ENCODE data around the gene DLX1. TPM values are rescaled to one million over a fixed set of nuclear protein-coding genes. Genes with fewer than 3 reads are reported as not detected.
"Not testable (repeated sequence)": the region's sequence is repeated elsewhere in the genome, so short reads cannot be mapped to it uniquely, and the experiment has no call there.

DLX1 gene
- total RNA-seq, 2 donors from 2014 or later = not detected

DNA sequence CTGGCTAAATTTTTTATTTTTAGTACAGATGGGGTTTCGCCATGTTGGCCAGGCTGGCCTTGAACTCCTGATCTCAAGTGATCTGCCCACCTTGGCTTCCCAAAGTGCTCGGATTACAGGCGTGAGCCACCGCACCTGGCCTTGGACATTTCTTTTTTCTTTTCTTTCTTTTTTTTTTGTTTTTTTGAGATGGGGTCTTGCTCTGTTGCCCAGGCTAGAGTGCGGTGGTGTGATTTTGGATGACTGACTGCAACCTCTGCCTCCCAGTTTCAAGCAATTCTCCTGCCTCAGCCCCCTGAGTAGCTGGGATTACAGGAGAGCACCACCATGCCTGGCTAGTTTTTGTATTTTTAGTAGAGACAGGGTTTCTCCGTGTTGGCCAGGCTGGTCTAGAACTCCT is 28.9 kb downstream of the DLX1 start:
- H3K27me3 Mint-ChIP-seq = peaks cover 30 to 35% of the 10 kb centered on the region in 2 donors
- H3K9me3 Mint-ChIP-seq; H3K4me3 Mint-ChIP-seq; ATAC-seq; H3K27ac Mint-ChIP-seq; H3K4me1 Mint-ChIP-seq (ENCODE audit: low read depth in 2 of 2); H3K36me3 Mint-ChIP-seq; DNase-seq (ENCODE audit: low spot score): not testable (repeated sequence)

DNA sequence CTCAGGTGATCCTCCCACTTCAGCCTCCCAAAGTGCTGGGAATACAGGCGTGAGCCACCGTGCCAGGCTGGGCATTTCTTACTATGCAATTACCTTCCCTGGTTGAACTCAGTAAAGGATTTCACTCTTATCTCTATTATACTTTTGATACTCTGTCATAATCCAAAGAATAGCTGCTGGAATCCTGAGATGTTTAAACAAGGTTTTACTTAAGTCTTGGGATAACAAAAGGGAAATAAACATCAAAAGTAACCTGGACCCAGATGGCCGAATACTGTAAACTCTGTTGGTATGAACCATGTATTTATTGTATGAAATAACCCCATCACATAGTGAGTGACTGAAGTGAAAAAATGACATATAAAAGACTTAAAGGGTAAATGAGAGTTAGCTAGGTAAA is 29.3 kb downstream of the DLX1 start:
- Mint-ChIP-seq H3K9me3 (no peaks in the 10 kb centered on the region), H3K27me3 (peaks cover 28 to 35% of the 10 kb centered on the region in 2 donors), H3K4me3 (no peak overlapping the region), H3K36me3 (no peaks in the 10 kb centered on the region), H3K4me1 (ENCODE audit: low read depth in 2 of 2) (peaks cover 0 to 2% of the 10 kb centered on the region in 2 donors), H3K27ac (no peak overlapping the region)
- DNase-seq (ENCODE audit: low spot score) (no peak), ATAC-seq (no peak)

DNA sequence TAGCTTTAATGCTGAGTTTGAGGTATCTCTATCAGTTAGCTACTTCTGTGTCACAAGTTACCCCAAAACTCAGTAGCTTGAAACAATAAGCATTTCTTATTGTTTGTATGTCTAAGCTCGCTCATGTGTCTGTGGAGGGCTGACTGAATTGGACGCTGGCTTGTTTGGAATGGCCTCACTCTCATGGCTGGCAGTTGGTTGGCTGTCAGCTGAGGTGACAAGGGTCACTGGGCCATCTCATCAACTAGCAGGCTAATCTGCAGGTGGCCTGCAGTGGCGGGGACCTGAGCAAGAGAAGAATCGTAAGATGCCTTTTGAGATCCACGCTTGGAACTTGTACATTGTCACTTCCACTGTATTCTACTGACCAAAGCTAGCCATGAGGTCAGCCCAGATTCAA is 30.8 kb downstream of the DLX1 start:
- Mint-ChIP-seq H3K27ac (no peak overlapping the region), H3K9me3 (no peaks in the 10 kb centered on the region), H3K4me3 (no peak overlapping the region), H3K4me1 (ENCODE audit: low read depth in 2 of 2) (no peaks in the 10 kb centered on the region), H3K27me3 (peaks cover 21 to 35% of the 10 kb centered on the region in 2 donors), H3K36me3 (no peaks in the 10 kb centered on the region)
- ATAC-seq (no peak), DNase-seq (ENCODE audit: low spot score) (no peak)

DNA sequence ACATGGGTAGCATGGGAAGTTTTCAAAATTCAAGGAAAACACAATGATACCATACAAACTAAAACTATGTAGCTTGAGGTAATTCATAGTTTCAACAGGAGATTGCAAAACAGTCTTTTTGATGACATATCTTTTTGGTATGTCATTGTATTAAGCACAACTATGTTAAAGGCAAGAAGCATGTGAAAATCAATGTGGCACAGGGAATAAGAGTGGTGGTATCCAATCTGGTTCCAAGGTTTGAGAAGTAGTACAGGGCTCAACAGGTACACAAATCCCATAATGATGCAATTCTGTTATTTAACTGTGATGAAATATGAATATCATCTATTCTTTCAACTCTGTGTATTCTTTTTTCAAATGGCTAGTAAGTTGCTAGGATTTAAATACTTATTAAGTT is 33.8 kb downstream of the DLX1 start:
- ATAC-seq (no peak), DNase-seq (ENCODE audit: low spot score) (no peak)
- Mint-ChIP-seq H3K36me3 (no peaks in the 10 kb centered on the region), H3K4me1 (ENCODE audit: low read depth in 2 of 2) (no peaks in the 10 kb centered on the region), H3K4me3 (no peak overlapping the region), H3K27me3 (peaks cover 18 to 31% of the 10 kb centered on the region in 2 donors), H3K9me3 (no peaks in the 10 kb centered on the region), H3K27ac (no peak overlapping the region)

DNA sequence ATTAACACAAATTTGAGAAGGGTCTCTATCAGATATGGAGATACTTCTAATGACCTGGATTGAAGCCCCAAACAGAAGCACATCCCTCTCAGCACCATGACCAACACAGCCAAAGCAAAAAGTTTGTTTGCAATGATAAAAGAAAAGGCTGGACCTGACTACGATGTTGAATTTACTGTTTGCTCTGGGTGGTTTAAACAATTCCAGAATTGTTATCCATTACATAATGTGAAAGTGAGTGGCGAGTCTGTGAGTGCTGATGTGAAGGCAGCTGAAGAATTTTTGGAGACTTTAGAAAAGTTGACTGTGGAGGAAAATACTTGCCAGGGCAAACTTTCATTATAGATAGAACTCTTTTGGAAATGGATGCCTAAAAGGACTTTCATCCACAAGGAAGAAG is 34.8 kb downstream of the DLX1 start:
- no peak overlapping the region for H3K27ac Mint-ChIP-seq
- DNase-seq (ENCODE audit: low spot score) (no peak), ATAC-seq (no peak)
- no peak overlapping the region for H3K4me3 Mint-ChIP-seq
- peaks cover 12 to 23% of the 10 kb centered on the region in 2 donors for H3K27me3 Mint-ChIP-seq
- no peaks in the 10 kb centered on the region for H3K36me3 Mint-ChIP-seq
- no peaks in the 10 kb centered on the region for H3K4me1 Mint-ChIP-seq (ENCODE audit: low read depth in 2 of 2)
- no peaks in the 10 kb centered on the region for H3K9me3 Mint-ChIP-seq

- Mint-ChIP-seq H3K27ac (no peak overlapping the region), H3K4me1 (ENCODE audit: low read depth in 2 of 2) (no peaks in the 10 kb centered on the region), H3K9me3 (no peaks in the 10 kb centered on the region), H3K27me3 (peaks cover 0 to 4% of the 10 kb centered on the region in 2 donors), H3K4me3 (no peak overlapping the region), H3K36me3 (no peaks in the 10 kb centered on the region)
- DNase-seq (ENCODE audit: low spot score) (no peak), ATAC-seq (no peak)
Observed at GRCh38 chr2:172128484-172128883, 43.2 kb downstream of the DLX1 start.

DNA sequence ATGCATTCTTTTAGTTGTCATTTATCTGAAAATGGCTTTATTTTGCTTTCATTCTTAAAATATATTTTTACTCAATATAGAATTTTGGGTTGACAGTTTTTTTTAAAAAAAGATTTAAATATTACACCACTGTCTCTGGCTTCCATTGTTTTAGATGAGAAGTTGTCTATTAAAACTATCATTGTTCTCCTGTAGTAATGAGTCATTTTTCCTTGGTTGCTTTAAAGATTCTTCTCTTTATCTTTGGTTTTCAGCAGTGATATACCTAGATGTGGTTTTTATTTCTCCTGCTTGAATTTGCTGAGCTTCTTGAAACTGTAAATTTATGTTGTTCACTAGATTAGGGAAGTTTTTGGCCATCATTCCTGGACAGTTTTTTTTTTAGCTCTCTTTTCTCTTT is 44.1 kb downstream of the DLX1 start:
- Mint-ChIP-seq H3K27me3 (peaks cover 0 to 5% of the 10 kb centered on the region in 2 donors), H3K9me3 (no peaks in the 10 kb centered on the region), H3K36me3 (no peaks in the 10 kb centered on the region), H3K27ac (no peak overlapping the region), H3K4me1 (ENCODE audit: low read depth in 2 of 2) (no peaks in the 10 kb centered on the region), H3K4me3 (no peak overlapping the region)
- no peak for DNase-seq (ENCODE audit: low spot score)
- no peak for ATAC-seq

- Mint-ChIP-seq H3K4me1 (ENCODE audit: low read depth in 2 of 2) (no peaks in the 10 kb centered on the region), H3K36me3 (no peaks in the 10 kb centered on the region), H3K9me3 (no peaks in the 10 kb centered on the region), H3K4me3 (no peak overlapping the region), H3K27me3 (peaks cover 13 to 16% of the 10 kb centered on the region in 2 donors), H3K27ac (no peak overlapping the region)
- ATAC-seq (no peak), DNase-seq (ENCODE audit: low spot score) (no peak)
Observed at GRCh38 chr2:172131713-172132555, 46.6 kb downstream of the DLX1 start.

- no peak overlapping the region for H3K4me3 Mint-ChIP-seq
- H3K36me3 Mint-ChIP-seq = no peaks in the 10 kb centered on the region
- no peak overlapping the region for H3K27ac Mint-ChIP-seq
- H3K9me3 Mint-ChIP-seq = no peaks in the 10 kb centered on the region
- no peak for DNase-seq (ENCODE audit: low spot score)
- no peaks in the 10 kb centered on the region for H3K4me1 Mint-ChIP-seq (ENCODE audit: low read depth in 2 of 2)
- no peak for ATAC-seq
- peaks cover 21 to 28% of the 10 kb centered on the region in 2 donors for H3K27me3 Mint-ChIP-seq
Observed at GRCh38 chr2:172134270-172134669, 49.0 kb downstream of the DLX1 start.

DNA sequence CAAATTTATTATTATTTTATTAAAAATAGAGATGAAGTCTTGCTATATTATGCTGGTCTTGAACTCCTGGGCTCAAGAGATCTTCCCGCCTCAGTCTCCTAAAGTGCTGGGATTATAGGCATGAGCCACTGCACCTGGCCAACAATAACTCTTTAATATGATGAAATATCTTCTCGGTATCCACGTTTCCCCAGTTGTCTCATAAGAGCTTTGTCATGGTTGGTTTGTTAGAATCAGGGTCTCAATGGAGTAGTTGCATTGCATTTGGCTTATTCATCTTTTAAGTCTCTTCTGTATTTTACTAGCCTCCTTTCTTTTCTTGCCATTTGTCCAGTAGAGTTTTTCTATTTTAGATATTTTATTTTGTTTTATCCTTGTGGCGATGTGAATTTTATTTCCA is 50.1 kb downstream of the DLX1 start:
- Mint-ChIP-seq H3K27me3 (peaks cover 21 to 28% of the 10 kb centered on the region in 2 donors), H3K36me3 (no peaks in the 10 kb centered on the region), H3K4me1 (ENCODE audit: low read depth in 2 of 2) (no peaks in the 10 kb centered on the region), H3K4me3 (no peak overlapping the region), H3K27ac (no peak overlapping the region), H3K9me3 (no peaks in the 10 kb centered on the region)
- ATAC-seq (no peak), DNase-seq (ENCODE audit: low spot score) (no peak)

- Mint-ChIP-seq H3K27ac (no peak overlapping the region), H3K4me1 (ENCODE audit: low read depth in 2 of 2) (no peaks in the 10 kb centered on the region), H3K27me3 (peaks cover 20 to 28% of the 10 kb centered on the region in 2 donors), H3K36me3 (no peaks in the 10 kb centered on the region), H3K4me3 (no peak overlapping the region), H3K9me3 (no peaks in the 10 kb centered on the region)
- ATAC-seq (no peak), DNase-seq (ENCODE audit: low spot score) (no peak)
Observed at GRCh38 chr2:172137109-172137508, 51.8 kb downstream of the DLX1 start.

- no peaks in the 10 kb centered on the region for H3K36me3 Mint-ChIP-seq
- H3K27ac Mint-ChIP-seq = no peak overlapping the region
- no peaks in the 10 kb centered on the region for H3K9me3 Mint-ChIP-seq
- peaks cover 18 to 28% of the 10 kb centered on the region in 2 donors for H3K27me3 Mint-ChIP-seq
- DNase-seq (ENCODE audit: low spot score) (no peak), ATAC-seq (no peak)
- H3K4me3 Mint-ChIP-seq = no peak overlapping the region
- no peaks in the 10 kb centered on the region for H3K4me1 Mint-ChIP-seq (ENCODE audit: low read depth in 2 of 2)
Observed at GRCh38 chr2:172137943-172138342, 52.6 kb downstream of the DLX1 start.

DNA sequence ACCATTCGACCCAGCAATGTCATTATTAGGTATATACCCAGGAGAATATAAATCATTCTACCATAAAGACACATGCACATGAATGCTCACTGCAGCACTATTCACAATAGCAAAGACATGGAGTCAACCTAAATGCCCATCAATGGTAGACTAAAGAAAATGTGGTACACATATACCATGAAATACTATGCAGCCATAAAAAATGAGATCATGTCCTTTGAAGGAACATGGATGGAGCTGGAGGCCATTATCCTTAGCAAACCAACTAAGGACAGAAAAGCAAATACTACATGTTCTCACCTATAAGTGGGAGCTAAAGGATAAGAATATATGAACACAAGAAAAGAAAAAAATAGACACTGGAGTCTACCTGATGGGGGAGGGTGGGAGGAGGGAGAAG is 53.4 kb downstream of the DLX1 start:
- ATAC-seq; DNase-seq (ENCODE audit: low spot score); H3K9me3 Mint-ChIP-seq; H3K36me3 Mint-ChIP-seq; H3K27ac Mint-ChIP-seq; H3K4me1 Mint-ChIP-seq (ENCODE audit: low read depth in 2 of 2); H3K4me3 Mint-ChIP-seq: not testable (repeated sequence)
- H3K27me3 Mint-ChIP-seq = peaks cover 15 to 28% of the 10 kb centered on the region in 2 donors

Data from natural killer cell treated with Interleukin-12 subunit alpha and Interleukin-12 subunit beta and Interleukin-15 and Interleukin-18, amount 100 ng/mL, for 72 hours (primary cell).